ENCODE results near the gene TENM4.

The TENM4 gene

GRCh38 chr11:79084382-79084781 is 356.4 kb downstream of the TENM4 start:
- DNase-seq (ENCODE audit: low spot score): no peak

DNA sequence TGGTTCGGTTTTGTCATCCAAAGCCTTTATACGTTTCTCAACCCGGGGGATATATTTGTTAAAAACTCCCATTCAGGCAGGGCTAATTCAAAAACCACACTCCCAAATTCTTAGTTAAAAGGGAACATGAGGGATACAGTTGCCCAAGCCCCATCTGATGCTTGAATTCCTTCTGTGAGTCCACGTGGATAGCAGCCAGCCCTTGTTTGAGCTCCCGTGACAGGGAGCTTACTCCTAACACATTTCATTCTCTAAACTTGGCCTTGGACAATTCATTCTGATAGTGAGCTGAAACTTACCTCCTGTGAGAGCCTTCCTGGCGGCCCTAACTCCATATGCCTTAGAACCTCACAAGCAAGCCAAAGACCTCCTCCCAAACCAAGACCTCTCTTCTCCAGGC is 357.5 kb downstream of the TENM4 start:
- no peak for DNase-seq (ENCODE audit: low spot score)

DNA sequence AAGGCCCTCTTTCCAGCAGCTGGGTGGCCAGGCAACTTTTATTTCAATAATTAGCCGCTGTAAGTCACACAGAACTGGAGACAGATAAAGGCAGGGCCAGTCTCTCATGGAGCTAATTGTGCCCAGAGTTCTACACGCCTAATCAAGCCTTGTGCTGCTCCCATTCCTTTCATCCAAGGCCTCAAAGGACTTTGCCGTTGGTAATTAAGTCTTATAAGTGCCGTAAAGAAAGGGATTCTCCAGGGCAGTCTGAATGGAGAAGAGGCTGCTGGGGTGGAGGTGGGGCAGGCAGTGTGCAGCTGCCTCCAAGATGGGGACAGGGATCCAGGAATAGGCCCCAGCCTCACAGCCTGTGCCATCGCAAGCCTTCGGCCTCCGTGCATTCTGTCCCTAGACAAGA is 357.9 kb downstream of the TENM4 start:
- DNase-seq (ENCODE audit: low spot score): no peak

GRCh38 chr11:79082280-79082679 is 358.6 kb downstream of the TENM4 start:
- DNase-seq (ENCODE audit: low spot score): no peak

- no peak for DNase-seq (ENCODE audit: low spot score)
Observed at GRCh38 chr11:79081471-79082031, 359.3 kb downstream of the TENM4 start.

- no peak for DNase-seq (ENCODE audit: low spot score)
Observed at GRCh38 chr11:79080551-79080950, 360.3 kb downstream of the TENM4 start.

DNA sequence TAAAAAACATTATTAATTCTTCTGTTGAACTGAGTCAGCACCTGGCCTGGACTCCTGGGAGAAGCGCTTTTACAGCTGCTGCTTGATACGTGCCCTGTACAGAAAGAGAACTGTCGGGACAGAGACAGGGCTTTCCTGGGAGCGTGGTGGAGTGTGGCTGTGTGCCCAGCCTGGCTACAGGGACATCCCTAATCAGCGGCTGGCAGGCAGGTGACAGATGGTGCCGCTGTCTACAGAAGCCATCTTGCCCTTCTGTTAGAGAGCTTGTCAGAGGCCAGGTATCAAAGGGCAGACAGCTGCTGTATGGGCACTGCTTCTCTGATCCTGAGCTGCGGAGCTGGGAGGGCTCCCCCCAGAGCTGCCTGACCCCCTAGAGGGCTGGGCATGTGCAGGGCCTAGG is 361.8 kb downstream of the TENM4 start:
- DNase-seq (ENCODE audit: low spot score): no peak

- no peak for DNase-seq (ENCODE audit: low spot score)
Observed at GRCh38 chr11:79078456-79078855, 362.4 kb downstream of the TENM4 start.

- no peak for DNase-seq (ENCODE audit: low spot score)
Observed at GRCh38 chr11:79077702-79078330, 363.0 kb downstream of the TENM4 start.

GRCh38 chr11:79076526-79077115 is 364.2 kb downstream of the TENM4 start:
- DNase-seq (ENCODE audit: low spot score): no peak

DNA sequence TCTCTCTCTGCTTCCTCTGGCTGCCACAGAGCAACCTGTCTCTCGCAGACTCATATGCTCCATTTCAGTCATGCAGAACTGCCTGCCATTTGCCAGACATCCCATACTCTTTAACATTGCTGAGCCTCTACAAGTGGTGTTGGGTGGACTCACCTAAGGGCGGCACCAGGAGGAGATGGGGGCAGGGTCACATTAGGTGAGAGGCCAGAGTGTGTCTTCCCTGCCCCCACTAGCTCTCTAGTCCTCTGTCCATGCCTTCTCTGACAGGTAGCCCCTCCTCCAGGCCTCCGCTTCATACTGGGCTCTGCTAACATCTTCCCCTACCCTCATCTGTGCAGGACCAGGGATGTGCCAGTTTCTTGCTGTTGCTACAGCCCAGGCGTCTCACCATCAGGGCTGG is 366.3 kb downstream of the TENM4 start:
- no peak for DNase-seq (ENCODE audit: low spot score)

GRCh38 chr11:79071190-79071589 is 369.6 kb downstream of the TENM4 start:
- no peak for DNase-seq (ENCODE audit: low spot score)

DNA sequence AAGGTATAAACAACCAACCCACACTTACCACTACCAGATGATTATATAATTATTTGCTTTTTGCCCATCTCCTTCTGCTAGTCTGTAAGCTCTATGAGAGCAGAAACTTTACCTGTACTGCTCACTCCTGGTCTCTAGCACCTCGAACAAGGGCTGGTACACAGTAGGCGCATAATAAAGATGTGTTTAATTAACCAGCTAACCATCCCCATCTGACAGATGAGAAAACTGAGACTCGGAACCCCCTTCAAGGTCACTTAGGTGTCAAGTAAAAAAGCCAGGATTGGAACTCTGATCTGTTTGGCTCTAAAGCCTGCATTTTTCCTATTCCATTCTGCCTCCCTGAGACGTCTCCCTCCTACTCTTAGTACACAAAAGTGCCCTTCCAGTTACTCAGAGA is 370.3 kb downstream of the TENM4 start:
- no peak for DNase-seq (ENCODE audit: low spot score)

DNA sequence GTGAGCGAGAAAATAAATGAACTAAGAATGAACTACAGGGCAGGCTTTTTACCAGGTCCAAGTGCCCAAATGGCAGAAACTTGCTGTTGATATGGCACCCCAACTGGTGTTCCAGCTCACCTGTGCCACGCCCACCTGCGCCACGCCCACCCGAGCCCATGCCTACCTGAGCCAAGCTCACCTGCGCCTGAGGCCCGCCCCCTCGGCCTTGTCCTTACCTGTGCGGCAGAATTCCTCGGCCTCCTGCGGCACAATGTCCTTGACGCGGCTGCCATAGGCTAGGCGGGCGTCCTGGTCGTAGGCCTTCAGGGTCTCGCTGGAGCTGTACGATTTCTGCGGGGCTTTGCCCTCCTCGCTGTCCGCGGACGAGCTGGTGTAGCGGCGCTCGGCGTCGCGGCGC is 371.3 kb downstream of the TENM4 start:
- no peak for DNase-seq (ENCODE audit: low spot score)

DNA sequence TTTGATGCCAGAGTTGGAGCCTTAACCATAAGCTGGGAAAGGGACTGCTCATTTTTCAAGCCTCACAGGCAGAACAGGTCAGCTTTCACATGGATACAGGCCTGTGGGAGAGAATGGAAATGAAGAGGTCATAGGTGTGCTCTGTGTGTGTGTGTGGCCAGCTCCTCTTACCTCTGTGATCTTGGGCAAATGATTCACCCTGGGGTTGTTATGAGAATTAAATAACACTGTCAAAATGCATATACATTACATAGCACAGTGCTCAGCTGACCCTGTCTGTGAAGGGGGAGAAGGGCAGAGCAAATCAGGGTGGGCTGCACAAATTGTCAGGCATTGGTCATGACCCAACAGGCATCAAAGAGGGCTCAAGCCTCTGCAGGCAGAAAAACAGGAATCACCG is 372.5 kb downstream of the TENM4 start:
- no peak for DNase-seq (ENCODE audit: low spot score)

- no peak for DNase-seq (ENCODE audit: low spot score)
Observed at GRCh38 chr11:79067352-79067679, 373.5 kb downstream of the TENM4 start.

DNA sequence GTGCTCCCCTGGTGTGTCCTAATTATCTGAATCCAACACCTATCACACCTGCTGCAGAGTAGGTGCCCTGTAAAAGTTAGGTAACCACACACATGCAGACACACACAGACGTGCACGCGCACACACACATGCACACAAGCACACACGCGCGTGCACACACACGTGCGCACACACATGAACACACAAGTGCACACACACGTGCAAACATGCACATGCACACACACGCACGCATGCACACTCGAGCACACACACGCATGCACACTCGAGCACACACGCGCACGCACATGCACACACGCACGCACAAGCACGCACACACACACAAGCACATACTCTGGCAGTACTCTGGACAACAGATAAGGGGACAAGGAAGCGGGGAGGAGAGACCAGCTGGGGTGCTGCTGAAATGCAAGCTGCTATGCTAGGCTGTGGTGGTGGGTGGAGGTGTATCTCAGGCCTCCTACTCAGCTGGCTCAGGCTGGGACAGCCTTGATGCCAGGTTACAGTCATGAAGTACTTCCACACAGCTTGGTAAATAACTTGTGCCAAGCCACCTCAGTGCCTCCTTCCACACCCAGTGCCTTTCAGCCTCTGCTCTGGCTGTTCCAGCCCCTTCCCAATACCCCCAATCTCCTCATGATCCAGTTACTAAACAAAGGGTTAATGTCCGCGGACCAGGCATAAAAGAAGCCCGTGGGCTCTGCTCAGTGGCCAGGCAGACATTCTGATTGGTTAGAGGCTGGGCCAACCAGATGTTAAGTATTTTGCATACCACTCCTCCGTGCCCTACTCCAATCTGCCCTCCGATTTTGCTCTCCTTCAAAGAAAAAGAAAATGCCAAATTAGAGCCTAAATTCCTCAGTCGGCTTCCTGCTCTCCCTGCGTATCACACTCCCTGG is 374.1 kb downstream of the TENM4 start:
- DNase-seq (ENCODE audit: low spot score): no peak

DNA sequence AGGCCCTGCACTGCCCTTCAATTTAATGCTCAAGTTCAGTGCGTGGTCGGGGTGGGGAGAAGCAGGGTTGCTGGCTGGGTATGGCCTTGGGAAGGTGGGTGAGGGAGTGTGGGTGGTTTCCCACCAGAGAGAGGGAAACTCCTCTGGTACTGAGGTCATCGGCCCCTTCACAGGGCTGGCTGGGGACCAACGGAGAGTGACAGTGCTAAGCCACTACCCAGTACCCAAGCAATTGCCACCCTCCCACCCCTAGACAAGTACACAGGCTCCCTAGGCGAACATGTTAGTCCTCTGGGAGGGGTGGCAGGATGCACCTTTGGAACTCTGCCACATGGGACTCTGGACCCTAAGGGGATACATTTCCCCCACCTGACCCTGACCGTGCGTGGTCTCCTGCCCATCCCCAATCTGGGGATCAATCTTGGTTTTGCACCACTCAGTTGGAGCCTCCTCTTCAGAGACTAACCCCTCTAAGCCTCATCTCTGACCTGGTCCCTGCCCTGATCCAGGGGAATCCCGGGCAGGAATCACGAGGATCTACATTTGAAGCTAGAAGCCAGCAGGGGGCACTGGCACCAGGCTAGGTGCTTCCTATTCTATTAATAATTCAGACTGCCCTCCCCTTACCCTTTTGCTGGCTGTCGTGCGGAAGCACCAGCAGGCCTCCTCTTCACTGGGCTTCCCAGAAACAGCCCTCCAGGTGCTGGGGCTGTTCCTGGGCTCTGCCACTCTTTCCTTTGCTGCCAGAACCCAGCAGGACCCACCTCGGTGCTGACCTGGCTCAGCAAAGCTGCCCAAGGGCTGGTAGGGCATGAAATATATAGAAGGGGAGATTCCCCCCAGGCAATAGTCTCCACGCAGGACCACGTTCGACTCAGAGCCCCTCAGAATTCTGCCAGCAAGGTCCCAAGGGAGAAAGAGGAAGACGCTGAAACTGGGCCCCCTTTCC is 377.7 kb downstream of the TENM4 start:
- DNase-seq (ENCODE audit: low spot score): no peak

GRCh38 chr11:79060081-79060953 is 380.5 kb downstream of the TENM4 start:
- no peak for DNase-seq (ENCODE audit: low spot score)

DNA sequence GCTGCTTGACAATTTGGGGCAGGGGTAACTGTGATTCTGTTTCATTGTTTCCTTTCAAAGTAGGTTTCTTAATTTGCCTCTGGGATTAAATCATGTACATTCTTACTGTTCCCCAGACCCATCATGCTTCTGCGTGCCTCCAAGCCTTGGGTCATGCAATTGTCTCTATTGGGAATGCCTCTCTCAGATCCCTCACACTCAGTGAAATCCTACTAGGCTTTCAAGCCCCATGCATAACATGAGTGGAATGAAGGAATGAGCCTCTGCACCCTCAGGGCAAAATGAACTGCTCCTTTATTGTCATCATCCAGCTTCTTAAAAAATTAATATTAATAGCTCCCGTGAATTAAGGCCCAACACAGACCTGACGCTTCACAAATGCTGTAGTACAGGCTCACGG is 381.7 kb downstream of the TENM4 start:
- DNase-seq (ENCODE audit: low spot score): no peak
